ENCODE results near the gene ZBTB45. TPM values are rescaled to one million over a fixed set of nuclear protein-coding genes. Genes with fewer than 3 reads are reported as not detected.

Gene ZBTB45
- total and polyA plus RNA-seq, 9 of the 15 experiments (the other 6 are each of a cell fraction or from before 2014, with no cell fraction given), result 0.08 to 16.1 (median 1.8) TPM

DNA sequence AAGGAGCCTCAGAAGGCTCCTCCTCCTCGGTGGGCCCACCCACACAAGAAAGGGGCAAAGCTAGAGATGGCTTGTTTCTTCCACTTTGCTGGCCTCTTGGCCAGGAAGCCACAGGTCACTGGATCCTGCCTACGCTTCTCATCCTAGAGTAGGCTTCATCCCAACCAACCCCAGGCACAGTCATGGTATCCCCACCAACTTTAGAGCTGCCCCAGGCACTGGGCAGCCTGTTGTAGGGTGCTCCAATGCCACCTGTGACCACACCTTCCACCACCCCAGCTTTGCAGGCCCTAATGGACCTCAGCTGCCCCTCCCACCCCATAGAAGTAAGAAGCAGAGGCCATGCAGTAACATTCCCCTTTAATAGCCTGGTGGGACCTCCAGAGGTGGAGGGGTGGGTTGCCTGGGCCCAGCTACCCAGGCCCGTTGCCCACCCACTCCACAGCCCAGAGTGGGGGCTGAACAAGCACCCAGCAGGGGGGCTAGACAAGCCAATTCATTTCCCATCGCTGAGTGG is 35.8 kb upstream of the ZBTB45 start:
- ChIA-PET CTCF (ENCODE audit: low intra/inter-chr PET ratio) (no interaction called here), POLR2A (interaction anchor here (0.6 to 3.7 kb wide), 12 partner anchors 10 to 373 kb away, joined by 3 to 48 read pairs (median 3); partner anchors contain the start of genes TRIM28, ZBTB45, ZNF274 and ZNF446)
- H3K36me3 ChIP-seq (ENCODE audit: control insufficient read depth, insufficient read depth, low read length), result peaks cover 60% of the 10 kb centered on the region
- FAIRE-seq (no peak), ATAC-seq (no peak), DNase-seq (ENCODE audit: extremely low read depth in 1 of 4, low spot score in 3 of 4) (no peak)
- H3K27me3 ChIP-seq (ENCODE audit: control insufficient read depth in 2 of 2, insufficient read depth in 2 of 2, low read length in 2 of 2), result no peaks in the 10 kb centered on the region
- H3K4me3 ChIP-seq, result peak overlapping the region; percentile 62
- H3K79me2 ChIP-seq (ENCODE audit: control insufficient read depth, insufficient read depth, low read length), result peaks cover 53% of the 10 kb centered on the region
- peak overlapping the region; percentile 82 for H2AFZ ChIP-seq (ENCODE audit: low read depth, low read length)
- no TSS peak for BruUV-seq (replicated peaks)
- intact Hi-C loops (cut with micrococcal nuclease), result no loop called here
- peak overlapping the region; percentile 86 for H3K27ac ChIP-seq (ENCODE audit: extremely low read depth, low read depth, low read length)
- H3K4me1 ChIP-seq (replicated peaks in 1 of 2; ENCODE audit: control insufficient read depth in 2 of 2, insufficient read depth in 2 of 2, low read length in 2 of 2), result peaks cover 36 to 59% of the 10 kb centered on the region in 2 experiments
- H3K9me3 ChIP-seq (replicated peaks; ENCODE audit: control insufficient read depth, insufficient read depth, low read depth, low read length), result no peaks in the 10 kb centered on the region
- in situ Hi-C loops (cut with MboI), result no loop called here
- WGBS (ENCODE audit: insufficient coverage, low coverage, missing lambda C conversion rate), result 30% methylated on average over 4 of the region's 4 CpGs
- no peaks in the 10 kb centered on the region for H4K20me1 ChIP-seq (replicated peaks; ENCODE audit: control insufficient read depth, insufficient read depth, low read length)
- peak overlapping the region; percentile 84 to 94 for H3K9ac ChIP-seq (ENCODE audit: insufficient read depth in 1 of 2, low read depth in 2 of 2, low read length in 2 of 2)
- peak overlapping the region; percentile 79 for H3K4me2 ChIP-seq (ENCODE audit: insufficient read depth, low read length)
- H3K9me1 ChIP-seq (ENCODE audit: control insufficient read depth, insufficient read depth, low read length), result peaks cover 3% of the 10 kb centered on the region
- TF ChIP-seq TSC22D4 (tag; IDR thresholded peaks at IDR 0.05) (no peak), RFX1 (IDR thresholded peaks at IDR 0.05) (no peak), KDM5B (IDR thresholded peaks at IDR 0.05; ENCODE audit: insufficient replicate concordance, low read depth, low read length) (no peak), GTF2E2 (tag; IDR thresholded peaks at IDR 0.05) (0 out of 2 replicates have a peak, but pooled peaks have one; percentile 7), GATA2 (CRISPR knock-in tag; IDR thresholded peaks at IDR 0.05) (no peak), RBM17 (IDR thresholded peaks at IDR 0.05; ENCODE audit: borderline replicate concordance, low read depth, low read length) (no peak), ARID2 (IDR thresholded peaks at IDR 0.05) (no peak), IFI16 (CRISPR knock-in tag; IDR thresholded peaks at IDR 0.05) (no peak), RHOXF2B (CRISPR knock-in tag; conservative IDR thresholded peaks at IDR 0.05) (no peak), PRMT5 (CRISPR knock-in tag; IDR thresholded peaks at IDR 0.05) (no peak), SIX5 (IDR thresholded peaks at IDR 0.05; ENCODE audit: borderline replicate concordance in 1 of 2, insufficient read depth in 1 of 2, low read depth in 1 of 2, low read length in 2 of 2) (no peak), BRCA1 (IDR thresholded peaks at IDR 0.05) (no peak), BRCA1 (CRISPR knock-in tag; IDR thresholded peaks at IDR 0.05) (no peak), FOXA3 (CRISPR knock-in tag; conservative IDR thresholded peaks at IDR 0.05 in 1 of 2, IDR thresholded peaks at IDR 0.05 in 1 of 2) (0 out of 4 replicates have a peak, but pooled peaks of 1 of the 2 experiments have one; percentile 30), EP400 (IDR thresholded peaks at IDR 0.05) (no peak), SNIP1 (IDR thresholded peaks at IDR 0.05; ENCODE audit: low read depth) (no peak)
- TF ChIP-seq, protein P1, sequence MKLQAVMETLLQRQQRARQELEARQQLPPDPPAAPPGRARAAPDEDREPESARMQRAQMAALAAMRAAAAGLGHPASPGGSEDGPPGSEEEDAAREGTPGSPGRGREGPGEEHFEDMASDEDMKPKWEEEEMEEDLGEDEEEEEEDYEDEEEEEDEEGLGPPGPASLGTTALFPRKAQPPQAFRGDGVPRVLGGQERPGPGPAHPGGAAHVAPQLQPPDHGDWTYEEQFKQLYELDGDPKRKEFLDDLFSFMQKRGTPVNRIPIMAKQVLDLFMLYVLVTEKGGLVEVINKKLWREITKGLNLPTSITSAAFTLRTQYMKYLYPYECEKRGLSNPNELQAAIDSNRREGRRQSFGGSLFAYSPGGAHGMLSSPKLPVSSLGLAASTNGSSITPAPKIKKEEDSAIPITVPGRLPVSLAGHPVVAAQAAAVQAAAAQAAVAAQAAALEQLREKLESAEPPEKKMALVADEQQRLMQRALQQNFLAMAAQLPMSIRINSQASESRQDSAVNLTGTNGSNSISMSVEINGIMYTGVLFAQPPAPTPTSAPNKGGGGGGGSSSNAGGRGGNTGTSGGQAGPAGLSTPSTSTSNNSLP (IDR thresholded peaks at IDR 0.05; ENCODE audit: borderline replicate concordance, low read depth, low read length), result no peak
- TF ChIP-seq, protein P2, sequence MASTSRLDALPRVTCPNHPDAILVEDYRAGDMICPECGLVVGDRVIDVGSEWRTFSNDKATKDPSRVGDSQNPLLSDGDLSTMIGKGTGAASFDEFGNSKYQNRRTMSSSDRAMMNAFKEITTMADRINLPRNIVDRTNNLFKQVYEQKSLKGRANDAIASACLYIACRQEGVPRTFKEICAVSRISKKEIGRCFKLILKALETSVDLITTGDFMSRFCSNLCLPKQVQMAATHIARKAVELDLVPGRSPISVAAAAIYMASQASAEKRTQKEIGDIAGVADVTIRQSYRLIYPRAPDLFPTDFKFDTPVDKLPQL (IDR thresholded peaks at IDR 0.05; ENCODE audit: extremely low read depth, insufficient read length), result no peak
- TF ChIP-seq, protein P3, sequence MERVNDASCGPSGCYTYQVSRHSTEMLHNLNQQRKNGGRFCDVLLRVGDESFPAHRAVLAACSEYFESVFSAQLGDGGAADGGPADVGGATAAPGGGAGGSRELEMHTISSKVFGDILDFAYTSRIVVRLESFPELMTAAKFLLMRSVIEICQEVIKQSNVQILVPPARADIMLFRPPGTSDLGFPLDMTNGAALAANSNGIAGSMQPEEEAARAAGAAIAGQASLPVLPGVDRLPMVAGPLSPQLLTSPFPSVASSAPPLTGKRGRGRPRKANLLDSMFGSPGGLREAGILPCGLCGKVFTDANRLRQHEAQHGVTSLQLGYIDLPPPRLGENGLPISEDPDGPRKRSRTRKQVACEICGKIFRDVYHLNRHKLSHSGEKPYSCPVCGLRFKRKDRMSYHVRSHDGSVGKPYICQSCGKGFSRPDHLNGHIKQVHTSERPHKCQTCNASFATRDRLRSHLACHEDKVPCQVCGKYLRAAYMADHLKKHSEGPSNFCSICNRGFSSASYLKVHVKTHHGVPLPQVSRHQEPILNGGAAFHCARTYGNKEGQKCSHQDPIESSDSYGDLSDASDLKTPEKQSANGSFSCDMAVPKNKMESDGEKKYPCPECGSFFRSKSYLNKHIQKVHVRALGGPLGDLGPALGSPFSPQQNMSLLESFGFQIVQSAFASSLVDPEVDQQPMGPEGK (CRISPR knock-in tag; IDR thresholded peaks at IDR 0.05; ENCODE audit: borderline replicate concordance), result no peak

All from K562 (cell line).